HEK293 (cell line): ENCODE results near the gene STON2.

ENCODE experiments used
- CTCF ChIA-PET: fragments of 350-600 bp; formaldehyde crosslinking; extraction: SDS; loops from one replicate; lab custom pipeline; 2021; ENCODE audit warnings: antibody characterized with exemption; lab: Yijun Ruan, JAX
- POLR2A ChIA-PET: fragments of 300-600 bp; formaldehyde crosslinking; extraction: SDS; loops from one replicate; lab custom pipeline; 2020; ENCODE audit warnings: antibody characterized with exemption, inconsistent platforms; lab: Yijun Ruan, JAX
- H3K27ac ChIP-seq: fragments of 200-500 bp; sonication (Bioruptor generic); 2 replicates; pipeline ENCODE4 v1.5.1; 2014; ENCODE audit warnings: low read depth, low read length, control low read depth, inconsistent platforms; ENCODE audit errors: extremely low read depth
- H3K36me3 ChIP-seq, 2 experiments: fragments of 200-500 bp in 1 of 2; sonication (Bioruptor generic) in 1 of 2; 1 replicate in 1 of 2; 2 replicates in 1 of 2; pipeline ENCODE4 v1.5.1; 2014 to 2017; ENCODE audit warnings: inconsistent platforms in 2 of 2, low read length in 2 of 2; ENCODE audit not compliant: control insufficient read depth in 2 of 2, insufficient read depth in 1 of 2
- H3K4me1 ChIP-seq: fragments of 200-500 bp; sonication (Bioruptor generic); 2 replicates; pipeline ENCODE4 v1.5.1; 2014; ENCODE audit warnings: mild to moderate bottlenecking, low read length, inconsistent platforms; ENCODE audit not compliant: control insufficient read depth, insufficient read depth
- H3K4me3 ChIP-seq: 2 replicates; pipeline ENCODE4 v1.5.1; 2011; ENCODE audit warnings: low read depth, mild to moderate bottlenecking, control low read depth, low read length, moderate library complexity
- H3K9me3 ChIP-seq: fragments of 200-500 bp; sonication (Bioruptor generic); 2 replicates; pipeline ENCODE4 v1.5.1; 2014; ENCODE audit warnings: low read depth, low read length, inconsistent platforms; ENCODE audit not compliant: control insufficient read depth, insufficient read depth
- GLI2 ChIP-seq: fragments of 450-650 bp; formaldehyde crosslinking; IDR thresholded peaks from 2 replicates; pipeline ENCODE4; 2017; ENCODE audit warnings: missing biosample characterization, missing genetic modification characterization, low read depth, borderline replicate concordance
- GLIS1 ChIP-seq: fragments of 450-650 bp; formaldehyde crosslinking; IDR thresholded peaks from 2 replicates; pipeline ENCODE4 v1.5.1; 2016; ENCODE audit warnings: missing biosample characterization, missing genetic modification characterization
- PRDM1 ChIP-seq: fragments of 450-650 bp; formaldehyde crosslinking; IDR thresholded peaks from 2 replicates; pipeline ENCODE4; 2016; ENCODE audit warnings: missing biosample characterization, missing genetic modification characterization
- YY1 ChIP-seq: fragments of 450-650 bp; formaldehyde crosslinking; IDR thresholded peaks from 2 replicates; pipeline ENCODE4 v1.5.1; 2018; ENCODE audit warnings: missing biosample characterization, missing genetic modification characterization
- ZBTB21 ChIP-seq: fragments of 450-650 bp; formaldehyde crosslinking; IDR thresholded peaks from 2 replicates; pipeline ENCODE4 v1.5.1; 2017; ENCODE audit warnings: missing biosample characterization, missing genetic modification characterization
- ZBTB7A ChIP-seq: fragments of 450-650 bp; formaldehyde crosslinking; IDR thresholded peaks from 2 replicates; pipeline ENCODE4 v1.5.1; 2016; ENCODE audit warnings: low read depth, missing biosample characterization, missing genetic modification characterization
- ZIC2 ChIP-seq: fragments of 450-650 bp; formaldehyde crosslinking; IDR thresholded peaks from 2 replicates; pipeline ENCODE4 v1.5.1; 2016; ENCODE audit warnings: missing biosample characterization, missing genetic modification characterization
- ZNF10 ChIP-seq: fragments of 450-650 bp; formaldehyde crosslinking; IDR thresholded peaks from 2 replicates; pipeline ENCODE4 v1.5.1; 2017; ENCODE audit warnings: missing biosample characterization, missing genetic modification characterization
- ZNF433 ChIP-seq: fragments of 450-650 bp; formaldehyde crosslinking; IDR thresholded peaks from 2 replicates; pipeline ENCODE4 v1.5.1; 2016; ENCODE audit warnings: missing biosample characterization, missing genetic modification characterization, low read depth
- ZNF514 ChIP-seq: fragments of 450-650 bp; formaldehyde crosslinking; IDR thresholded peaks from 2 replicates; pipeline ENCODE4 v1.5.1; 2016; ENCODE audit warnings: missing biosample characterization, missing genetic modification characterization
- ZNF561 ChIP-seq: fragments of 450-650 bp; IDR thresholded peaks from 2 replicates; pipeline ENCODE4 v1.5.1; 2018; ENCODE audit warnings: missing biosample characterization, missing genetic modification characterization, borderline replicate concordance
- ZNF600 ChIP-seq: fragments of 450-650 bp; formaldehyde crosslinking; IDR thresholded peaks from 2 replicates; pipeline ENCODE4 v1.5.1; 2016; ENCODE audit warnings: missing biosample characterization, missing genetic modification characterization
- ZNF623 ChIP-seq: fragments of 450-650 bp; formaldehyde crosslinking; IDR thresholded peaks from 2 replicates; pipeline ENCODE4 v1.5.1; 2016; ENCODE audit warnings: missing biosample characterization, missing genetic modification characterization
- ZNF624 ChIP-seq: fragments of 450-650 bp; formaldehyde crosslinking; IDR thresholded peaks from 2 replicates; pipeline ENCODE4 v1.5.1; 2017; ENCODE audit warnings: missing biosample characterization, missing genetic modification characterization
- ZNF768 ChIP-seq: fragments of 450-650 bp; formaldehyde crosslinking; IDR thresholded peaks from 2 replicates; pipeline ENCODE4 v1.5.1; 2018; ENCODE audit warnings: missing biosample characterization, mild to moderate bottlenecking, missing genetic modification characterization
- ZNF776 ChIP-seq: fragments of 450-650 bp; formaldehyde crosslinking; IDR thresholded peaks from 2 replicates; pipeline ENCODE4 v1.5.0; 2017; ENCODE audit warnings: missing biosample characterization, missing genetic modification characterization, borderline replicate concordance
- ZNF785 ChIP-seq: fragments of 450-650 bp; formaldehyde crosslinking; IDR thresholded peaks from 2 replicates; pipeline ENCODE4 v1.5.1; 2016; ENCODE audit warnings: missing biosample characterization, missing genetic modification characterization
- ZSCAN30 ChIP-seq: fragments of 450-650 bp; IDR thresholded peaks from 2 replicates; pipeline ENCODE4 v1.5.1; 2018; ENCODE audit warnings: missing biosample characterization, mild to moderate bottlenecking, missing genetic modification characterization, moderate library complexity
- TF ChIP-seq, protein P1 (sequence below): fragments of 450-650 bp; formaldehyde crosslinking; optimal IDR thresholded peaks from 2 replicates; pipeline ENCODE3; 2016; ENCODE audit warnings: missing biosample characterization, mild to moderate bottlenecking, missing genetic modification characterization
- TF ChIP-seq, protein P2 (sequence below): fragments of 450-650 bp; formaldehyde crosslinking; IDR thresholded peaks from 2 replicates; pipeline ENCODE4 v1.5.1; 2016; ENCODE audit warnings: missing biosample characterization, missing genetic modification characterization

STON2 gene

DNA sequence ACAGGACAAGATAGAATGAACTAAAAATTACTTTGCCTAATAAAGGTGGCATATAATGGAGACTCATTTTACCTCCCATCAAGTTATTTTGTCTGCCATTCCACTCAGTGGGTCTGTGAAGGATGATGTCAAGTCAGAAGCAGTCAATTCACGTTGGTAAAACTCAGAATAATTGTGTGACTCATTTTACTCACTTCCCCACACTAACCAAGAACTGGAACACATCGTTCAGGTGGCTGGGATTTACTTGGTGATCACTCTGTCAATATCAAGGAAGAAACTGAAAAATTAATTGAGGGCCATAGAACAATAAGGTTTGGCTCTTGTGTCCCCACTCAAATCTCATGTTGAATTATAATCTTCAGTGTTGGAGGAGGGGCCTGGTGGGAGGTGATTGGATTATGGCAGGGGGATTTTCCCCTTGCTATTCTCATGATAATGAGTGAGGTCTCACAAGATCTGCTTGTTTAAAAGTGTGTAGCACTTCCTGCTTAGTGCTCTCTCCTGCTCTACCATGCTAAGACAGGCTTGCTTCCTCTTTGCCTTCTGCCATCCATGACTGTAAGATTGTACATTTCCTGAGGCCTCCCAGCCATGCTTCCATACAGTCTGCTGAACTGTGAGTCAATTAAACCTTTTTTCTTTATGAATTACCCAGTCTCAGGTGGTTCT, 143.7 kb downstream of the STON2 start:
- Histone ChIP-seq H3K27ac (no peak overlapping the region), H3K4me1 (no peaks in the 10 kb centered on the region), H3K9me3 (no peaks in the 10 kb centered on the region), H3K36me3 (no peaks in the 10 kb centered on the region), H3K4me3 (no peak overlapping the region)
- CTCF ChIA-PET, result no interaction called here
- TF ChIP-seq ZIC2 (tag by site-specific recombination) (no peak), ZNF623 (no peak), YY1 (tag by site-specific recombination) (no peak)
- POLR2A ChIA-PET, result no interaction called here

- Histone ChIP-seq H3K4me1 (no peaks in the 10 kb centered on the region), H3K27ac (no peak overlapping the region), H3K36me3 (no peaks in the 10 kb centered on the region), H3K9me3 (no peaks in the 10 kb centered on the region), H3K4me3 (no peak overlapping the region)
- ChIA-PET CTCF (interaction anchor here (1.0 to 2.5 kb wide), 3 partner anchors 8 to 22 kb away, joined by 3 to 8 read pairs (median 4); no protein-coding TSS in a partner anchor), POLR2A (interaction anchor here (1.0 kb wide), 1 partner anchor 72 kb away, joined by 3 read pairs; no protein-coding TSS in a partner anchor)
- TF ChIP-seq ZNF10 (tag by site-specific recombination) (no peak), PRDM1 (tag by site-specific recombination) (no peak), ZSCAN30 (tag by site-specific recombination) (no peak), ZBTB21 (tag by site-specific recombination) (no peak), ZNF776 (no peak), ZIC2 (tag by site-specific recombination) (no peak), ZNF785 (tag by site-specific recombination) (no peak), ZNF624 (tag by site-specific recombination) (no peak)
- TF ChIP-seq, protein P1, sequence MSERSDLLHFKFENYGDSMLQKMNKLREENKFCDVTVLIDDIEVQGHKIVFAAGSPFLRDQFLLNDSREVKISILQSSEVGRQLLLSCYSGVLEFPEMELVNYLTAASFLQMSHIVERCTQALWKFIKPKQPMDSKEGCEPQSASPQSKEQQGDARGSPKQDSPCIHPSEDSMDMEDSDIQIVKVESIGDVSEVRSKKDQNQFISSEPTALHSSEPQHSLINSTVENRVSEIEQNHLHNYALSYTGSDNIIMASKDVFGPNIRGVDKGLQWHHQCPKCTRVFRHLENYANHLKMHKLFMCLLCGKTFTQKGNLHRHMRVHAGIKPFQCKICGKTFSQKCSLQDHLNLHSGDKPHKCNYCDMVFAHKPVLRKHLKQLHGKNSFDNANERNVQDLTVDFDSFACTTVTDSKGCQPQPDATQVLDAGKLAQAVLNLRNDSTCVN (tag by site-specific recombination), result no peak
- TF ChIP-seq, protein P2, sequence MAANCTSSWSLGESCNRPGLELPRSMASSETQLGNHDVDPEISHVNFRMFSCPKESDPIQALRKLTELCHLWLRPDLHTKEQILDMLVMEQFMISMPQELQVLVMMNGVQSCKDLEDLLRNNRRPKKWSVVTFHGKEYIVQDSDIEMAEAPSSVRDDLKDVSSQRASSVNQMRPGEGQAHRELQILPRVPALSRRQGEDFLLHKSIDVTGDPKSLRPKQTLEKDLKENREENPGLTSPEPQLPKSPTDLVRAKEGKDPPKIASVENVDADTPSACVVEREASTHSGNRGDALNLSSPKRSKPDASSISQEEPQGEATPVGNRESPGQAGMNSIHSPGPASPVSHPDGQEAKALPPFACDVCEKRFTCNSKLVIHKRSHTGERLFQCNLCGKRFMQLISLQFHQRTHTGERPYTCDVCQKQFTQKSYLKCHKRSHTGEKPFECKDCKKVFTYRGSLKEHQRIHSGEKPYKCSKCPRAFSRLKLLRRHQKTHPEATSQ (tag by site-specific recombination), result no peak
Measured at GRCh38 chr14:81252278-81252677, 147.8 kb downstream of the STON2 start.

GRCh38 chr14:81247271-81247766, 152.8 kb downstream of the STON2 start:
- POLR2A ChIA-PET, result interaction anchor here (1.3 kb wide), 1 partner anchor 26 kb away, joined by 3 read pairs; the partner anchor contains the start of gene GTF2A1
- no peak overlapping the region for H3K4me3 ChIP-seq
- no peak for TF ChIP-seq ZNF514
- TF ChIP-seq GLIS1 (tag by site-specific recombination), result no peak
- no peak for TF ChIP-seq ZBTB7A
- no peak for TF ChIP-seq ZNF561
- no peak for TF ChIP-seq GLI2 (tag by site-specific recombination)
- no peak for TF ChIP-seq ZNF433 (tag by site-specific recombination)
- no peak for TF ChIP-seq ZNF600 (tag by site-specific recombination)
- TF ChIP-seq ZNF768 (tag by site-specific recombination), result no peak
- TF ChIP-seq, all 188 proteins: peak for 0
- no peaks in the 10 kb centered on the region for H3K4me1 ChIP-seq
- no peak overlapping the region for H3K27ac ChIP-seq
- CTCF ChIA-PET, result interaction anchor here (0.9 kb wide), 1 partner anchor 205 kb away, joined by 3 read pairs; no protein-coding TSS in a partner anchor
- H3K36me3 ChIP-seq, result no peaks in the 10 kb centered on the region
- no peaks in the 10 kb centered on the region for H3K9me3 ChIP-seq
